LNCAP (cell line): ENCODE measurements around the gene OTOG.

Experiments used
- TF ChIP-seq, protein P1 (sequence below): fragments of 450-650 bp; IDR thresholded peaks from 2 replicates; pipeline ENCODE4 v1.5.1; 2017; ENCODE audit warnings: mild to moderate bottlenecking

Gene OTOG

DNA sequence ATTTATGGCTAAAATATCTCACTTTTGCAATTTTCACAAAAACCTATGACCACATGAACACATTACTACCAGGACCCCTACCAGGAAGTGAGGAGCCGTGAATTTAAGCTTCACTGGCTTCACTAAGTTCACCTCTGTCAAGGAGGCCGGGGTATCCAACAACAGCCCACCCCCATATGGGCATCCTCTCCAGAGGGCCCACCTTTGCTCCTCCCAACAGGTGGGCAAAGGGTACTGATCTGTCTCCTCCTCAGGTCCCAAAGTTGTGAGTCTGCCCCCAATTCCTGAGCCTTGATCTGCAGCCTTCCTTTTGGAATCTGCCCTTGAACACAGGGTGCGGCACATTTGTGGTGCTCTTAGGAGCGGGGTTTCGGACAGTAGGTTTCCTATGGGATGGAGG is 66.9 kb downstream of the OTOG start:
- TF ChIP-seq, protein P1, sequence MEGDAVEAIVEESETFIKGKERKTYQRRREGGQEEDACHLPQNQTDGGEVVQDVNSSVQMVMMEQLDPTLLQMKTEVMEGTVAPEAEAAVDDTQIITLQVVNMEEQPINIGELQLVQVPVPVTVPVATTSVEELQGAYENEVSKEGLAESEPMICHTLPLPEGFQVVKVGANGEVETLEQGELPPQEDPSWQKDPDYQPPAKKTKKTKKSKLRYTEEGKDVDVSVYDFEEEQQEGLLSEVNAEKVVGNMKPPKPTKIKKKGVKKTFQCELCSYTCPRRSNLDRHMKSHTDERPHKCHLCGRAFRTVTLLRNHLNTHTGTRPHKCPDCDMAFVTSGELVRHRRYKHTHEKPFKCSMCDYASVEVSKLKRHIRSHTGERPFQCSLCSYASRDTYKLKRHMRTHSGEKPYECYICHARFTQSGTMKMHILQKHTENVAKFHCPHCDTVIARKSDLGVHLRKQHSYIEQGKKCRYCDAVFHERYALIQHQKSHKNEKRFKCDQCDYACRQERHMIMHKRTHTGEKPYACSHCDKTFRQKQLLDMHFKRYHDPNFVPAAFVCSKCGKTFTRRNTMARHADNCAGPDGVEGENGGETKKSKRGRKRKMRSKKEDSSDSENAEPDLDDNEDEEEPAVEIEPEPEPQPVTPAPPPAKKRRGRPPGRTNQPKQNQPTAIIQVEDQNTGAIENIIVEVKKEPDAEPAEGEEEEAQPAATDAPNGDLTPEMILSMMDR, result no peak

DNA sequence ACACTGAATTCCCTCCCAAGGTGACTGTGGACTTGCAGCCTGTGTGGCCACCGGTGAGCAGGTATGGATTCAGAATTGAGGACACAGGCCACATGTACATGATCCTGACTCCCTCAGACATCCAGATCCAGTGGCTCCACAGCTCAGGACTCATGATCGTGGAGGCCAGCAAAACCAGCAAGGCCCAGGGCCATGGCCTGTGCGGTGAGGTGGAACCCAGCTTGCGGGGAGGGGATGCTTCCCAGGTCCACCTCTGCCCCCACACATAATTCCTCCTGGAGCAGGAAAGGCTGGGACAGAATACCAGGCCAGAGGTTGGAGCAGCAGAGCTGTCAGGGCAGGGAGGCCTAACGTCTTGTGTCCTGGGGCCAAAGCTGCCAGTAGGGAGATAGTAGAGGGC is 82.1 kb downstream of the OTOG start:
- TF ChIP-seq, protein P1, result no peak

DNA sequence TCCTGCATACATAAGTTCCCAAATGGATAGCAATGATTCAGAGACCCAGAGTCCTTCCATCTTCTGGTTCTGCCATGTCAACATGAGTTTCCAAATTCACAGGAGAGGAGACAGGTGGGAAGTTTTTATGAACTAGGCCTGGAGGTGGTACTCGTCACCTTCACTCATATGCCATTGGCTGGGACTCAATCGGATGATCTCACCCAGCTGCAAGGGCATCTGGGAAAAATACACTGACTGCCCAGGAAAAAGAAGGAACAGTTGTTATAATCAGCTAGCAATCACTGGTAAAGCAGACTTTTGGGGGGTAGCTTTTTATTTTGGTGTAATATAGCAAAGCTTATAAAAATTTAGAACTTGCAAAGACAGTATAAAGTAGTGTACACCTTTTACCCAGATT is 83.9 kb downstream of the OTOG start:
- TF ChIP-seq, protein P1, result no peak

DNA sequence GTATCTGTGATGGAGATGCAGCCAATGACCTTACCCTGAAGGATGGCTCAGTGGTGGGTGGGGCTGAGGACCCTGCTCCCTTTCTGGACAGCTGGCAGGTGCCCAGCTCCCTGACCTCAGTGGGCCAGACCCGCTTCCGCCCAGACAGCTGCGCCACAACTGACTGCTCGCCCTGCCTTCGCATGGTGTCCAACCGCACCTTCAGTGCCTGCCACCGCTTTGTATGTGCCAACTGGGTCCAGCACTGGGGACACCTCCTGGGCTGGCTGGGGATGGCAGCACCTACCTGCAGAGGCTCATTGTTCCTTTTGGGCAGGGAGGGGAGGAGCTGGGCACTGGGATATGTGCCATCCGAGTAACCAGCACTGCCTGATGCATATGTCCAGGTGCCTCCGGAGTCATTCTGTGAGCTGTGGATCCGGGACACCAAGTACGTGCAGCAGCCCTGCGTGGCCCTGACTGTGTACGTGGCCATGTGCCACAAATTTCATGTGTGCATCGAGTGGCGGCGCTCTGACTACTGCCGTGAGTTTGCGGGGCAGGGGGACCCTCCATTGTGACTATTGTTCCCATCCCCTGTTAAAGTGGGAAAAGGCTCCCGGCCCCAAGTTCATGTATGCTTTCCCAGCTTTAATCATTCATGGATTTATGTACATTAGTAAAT is 84.8 kb downstream of the OTOG start:
- TF ChIP-seq, protein P1, result no peak

DNA sequence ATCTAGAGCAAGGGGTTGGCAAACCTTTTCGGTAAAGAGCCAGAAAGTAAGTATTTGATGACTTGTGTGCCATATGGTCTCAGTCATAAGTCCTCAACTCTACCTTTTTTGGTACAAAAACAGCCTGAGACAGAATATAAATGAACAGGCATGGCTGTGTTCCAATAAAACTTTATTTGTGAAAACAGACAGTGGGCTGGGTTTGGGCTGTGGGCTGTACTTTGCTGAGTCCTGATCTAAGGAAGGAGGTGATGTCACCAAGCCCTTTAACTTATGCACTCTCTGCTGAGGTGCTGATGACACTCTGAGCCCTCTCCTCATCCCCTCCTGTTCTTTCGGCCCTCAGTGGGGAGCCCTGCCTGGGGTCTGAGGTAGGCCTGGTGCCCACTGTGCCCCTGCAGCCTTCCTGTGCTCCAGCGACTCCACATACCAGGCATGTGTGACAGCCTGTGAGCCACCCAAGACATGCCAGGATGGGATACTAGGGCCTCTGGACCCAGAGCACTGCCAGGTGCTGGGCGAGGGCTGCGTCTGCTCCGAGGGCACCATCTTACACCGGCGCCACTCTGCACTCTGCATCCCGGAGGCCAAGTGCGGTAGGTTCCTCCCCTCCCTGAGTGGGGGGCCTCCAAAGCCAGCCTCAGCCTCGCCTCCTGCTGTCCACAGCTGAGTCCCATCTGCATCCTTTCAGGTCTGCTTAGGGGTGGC is 86.4 kb downstream of the OTOG start:
- TF ChIP-seq, protein P1, result no peak

DNA sequence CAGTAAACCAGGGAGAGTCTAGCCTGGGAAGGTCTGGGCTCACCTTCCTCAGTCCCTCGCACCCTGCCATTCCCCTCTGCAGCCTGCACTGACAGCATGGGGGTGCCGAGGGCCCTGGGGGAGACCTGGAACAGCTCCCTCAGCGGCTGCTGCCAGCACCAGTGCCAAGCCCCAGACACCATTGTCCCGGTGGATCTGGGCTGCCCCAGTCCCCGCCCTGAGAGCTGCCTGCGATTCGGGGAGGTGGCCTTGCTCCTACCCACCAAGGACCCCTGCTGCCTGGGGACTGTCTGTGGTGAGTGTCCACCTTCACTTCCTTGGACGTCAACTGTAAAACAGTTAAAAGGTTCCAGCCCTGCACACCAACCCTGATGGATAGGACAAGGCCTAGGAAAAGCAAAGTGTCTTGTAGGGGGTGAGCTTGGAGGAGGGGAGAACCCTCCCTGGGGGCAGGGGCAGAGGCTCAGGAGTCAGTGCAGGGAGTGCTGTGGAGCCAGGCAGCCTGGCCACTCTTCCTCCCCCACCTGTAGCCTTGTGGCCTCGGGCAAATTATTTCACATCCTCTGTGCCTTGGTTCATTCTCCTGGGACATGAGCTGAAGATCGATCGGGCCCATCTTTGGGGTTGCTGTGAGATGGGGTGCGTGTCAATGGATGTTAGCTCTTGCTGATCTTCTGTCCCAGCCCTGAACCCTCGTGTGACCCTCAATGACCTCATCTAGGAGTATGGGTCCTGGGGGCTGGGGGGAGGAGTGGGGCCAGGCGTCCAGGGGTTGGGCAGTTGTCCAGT is 87.1 kb downstream of the OTOG start:
- TF ChIP-seq, protein P1, result no peak

DNA sequence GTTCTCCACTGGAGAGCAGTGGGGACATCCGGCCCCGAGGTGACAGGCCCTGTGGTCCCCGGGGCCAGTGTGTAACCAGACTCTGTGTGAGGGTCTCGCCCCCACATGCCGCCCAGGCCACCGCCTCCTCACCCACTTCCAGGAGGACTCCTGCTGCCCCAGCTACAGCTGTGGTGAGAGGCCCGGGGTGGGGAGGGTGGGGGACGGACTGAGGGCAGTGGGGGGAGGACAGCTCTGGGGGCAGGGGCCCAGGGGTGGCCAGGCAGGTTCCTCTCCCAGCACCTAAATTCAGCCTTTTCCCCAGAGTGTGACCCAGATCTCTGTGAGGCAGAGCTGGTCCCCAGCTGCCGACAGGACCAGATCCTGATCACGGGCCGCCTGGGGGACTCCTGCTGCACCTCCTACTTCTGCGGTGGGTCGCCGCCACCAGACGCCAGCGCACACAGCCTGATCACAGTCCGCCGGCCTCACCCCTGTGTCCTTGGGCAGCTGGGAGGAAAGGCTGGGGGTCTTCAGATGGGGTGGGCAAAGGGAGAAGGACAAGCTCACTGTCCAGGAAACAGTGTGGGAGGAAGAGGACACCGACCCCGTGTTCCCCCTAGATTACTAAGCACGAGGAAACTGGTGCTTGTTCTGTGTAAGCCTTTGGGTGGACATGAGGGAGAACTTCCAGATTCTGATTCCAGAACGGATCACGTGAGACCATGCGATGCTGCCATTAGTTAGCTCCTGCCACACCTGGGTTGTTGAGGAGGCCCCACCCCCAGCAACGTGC is 87.9 kb downstream of the OTOG start:
- TF ChIP-seq, protein P1, result no peak
